Measurements from ENCODE around the gene DEPP1. TPM values are rescaled to one million over a fixed set of nuclear protein-coding genes. Genes with fewer than 3 reads are reported as not detected.

Gene DEPP1
- total RNA-seq, 1 donor from 2014 or later, result 20.1 TPM

- H3K4me3 ChIP-seq (ENCODE audit: low read depth, low read length), result no peak overlapping the region
- TF ChIP-seq, protein P1, sequence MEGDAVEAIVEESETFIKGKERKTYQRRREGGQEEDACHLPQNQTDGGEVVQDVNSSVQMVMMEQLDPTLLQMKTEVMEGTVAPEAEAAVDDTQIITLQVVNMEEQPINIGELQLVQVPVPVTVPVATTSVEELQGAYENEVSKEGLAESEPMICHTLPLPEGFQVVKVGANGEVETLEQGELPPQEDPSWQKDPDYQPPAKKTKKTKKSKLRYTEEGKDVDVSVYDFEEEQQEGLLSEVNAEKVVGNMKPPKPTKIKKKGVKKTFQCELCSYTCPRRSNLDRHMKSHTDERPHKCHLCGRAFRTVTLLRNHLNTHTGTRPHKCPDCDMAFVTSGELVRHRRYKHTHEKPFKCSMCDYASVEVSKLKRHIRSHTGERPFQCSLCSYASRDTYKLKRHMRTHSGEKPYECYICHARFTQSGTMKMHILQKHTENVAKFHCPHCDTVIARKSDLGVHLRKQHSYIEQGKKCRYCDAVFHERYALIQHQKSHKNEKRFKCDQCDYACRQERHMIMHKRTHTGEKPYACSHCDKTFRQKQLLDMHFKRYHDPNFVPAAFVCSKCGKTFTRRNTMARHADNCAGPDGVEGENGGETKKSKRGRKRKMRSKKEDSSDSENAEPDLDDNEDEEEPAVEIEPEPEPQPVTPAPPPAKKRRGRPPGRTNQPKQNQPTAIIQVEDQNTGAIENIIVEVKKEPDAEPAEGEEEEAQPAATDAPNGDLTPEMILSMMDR (conservative IDR thresholded peaks at IDR 0.05; ENCODE audit: low read depth, low read length), result no peak
- no peak for DNase-seq (ENCODE audit: low read depth)
Observed at GRCh38 chr10:44983066-44983894, 4.7 kb upstream of the DEPP1 start.

DNA sequence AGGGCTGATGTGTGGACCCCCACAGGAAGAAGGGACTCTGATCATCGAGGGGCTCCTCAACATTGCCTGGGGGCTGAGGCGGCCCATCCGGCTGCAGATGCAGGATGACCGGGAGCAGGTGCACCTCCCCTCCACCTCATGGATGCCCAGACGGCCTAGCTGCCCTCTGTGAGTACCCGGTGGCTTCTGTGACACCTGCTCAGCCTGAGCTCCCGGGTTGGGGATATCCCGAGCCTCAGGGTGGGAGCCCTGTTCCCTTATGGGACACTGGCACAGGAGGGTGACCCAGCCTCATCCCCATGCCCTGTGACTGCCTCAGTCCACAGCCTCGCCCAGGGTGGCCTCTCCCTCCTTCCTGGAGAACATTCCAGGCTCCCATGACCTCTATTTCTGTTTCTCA lies 3.9 kb upstream of the DEPP1 start:
- TF ChIP-seq, protein P1 (conservative IDR thresholded peaks at IDR 0.05; ENCODE audit: low read depth, low read length), result no peak
- DNase-seq (ENCODE audit: low read depth), result no peak
- H3K4me3 ChIP-seq (ENCODE audit: low read depth, low read length), result no peak overlapping the region

DNA sequence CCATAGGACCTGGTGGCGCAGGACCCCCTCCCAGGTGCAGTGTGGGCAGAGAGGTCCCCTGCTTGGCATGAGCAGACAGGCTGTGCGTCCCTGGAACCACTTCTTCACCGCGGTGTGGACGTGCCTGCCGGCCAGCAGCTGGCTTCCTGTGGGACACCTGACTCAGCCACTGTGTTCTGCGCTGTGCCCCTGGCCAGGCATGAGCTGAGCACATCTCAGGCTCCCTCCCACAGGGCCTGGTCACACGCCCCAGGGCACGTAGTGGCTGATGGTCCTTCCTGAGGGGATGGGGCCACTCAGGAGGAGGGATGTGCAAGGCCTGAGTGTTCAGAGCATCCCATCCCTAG lies 3.5 kb upstream of the DEPP1 start:
- H3K4me3 ChIP-seq (ENCODE audit: low read depth, low read length), result no peak overlapping the region
- DNase-seq (ENCODE audit: low read depth), result no peak
- TF ChIP-seq, protein P1 (conservative IDR thresholded peaks at IDR 0.05; ENCODE audit: low read depth, low read length), result no peak

- TF ChIP-seq, protein P1 (conservative IDR thresholded peaks at IDR 0.05; ENCODE audit: low read depth, low read length), result no peak
- peak; percentile 83 for DNase-seq (ENCODE audit: low read depth)
- H3K4me3 ChIP-seq (ENCODE audit: low read depth, low read length), result no peak overlapping the region
Observed at GRCh38 chr10:44981172-44982113, 2.8 kb upstream of the DEPP1 start.

DNA sequence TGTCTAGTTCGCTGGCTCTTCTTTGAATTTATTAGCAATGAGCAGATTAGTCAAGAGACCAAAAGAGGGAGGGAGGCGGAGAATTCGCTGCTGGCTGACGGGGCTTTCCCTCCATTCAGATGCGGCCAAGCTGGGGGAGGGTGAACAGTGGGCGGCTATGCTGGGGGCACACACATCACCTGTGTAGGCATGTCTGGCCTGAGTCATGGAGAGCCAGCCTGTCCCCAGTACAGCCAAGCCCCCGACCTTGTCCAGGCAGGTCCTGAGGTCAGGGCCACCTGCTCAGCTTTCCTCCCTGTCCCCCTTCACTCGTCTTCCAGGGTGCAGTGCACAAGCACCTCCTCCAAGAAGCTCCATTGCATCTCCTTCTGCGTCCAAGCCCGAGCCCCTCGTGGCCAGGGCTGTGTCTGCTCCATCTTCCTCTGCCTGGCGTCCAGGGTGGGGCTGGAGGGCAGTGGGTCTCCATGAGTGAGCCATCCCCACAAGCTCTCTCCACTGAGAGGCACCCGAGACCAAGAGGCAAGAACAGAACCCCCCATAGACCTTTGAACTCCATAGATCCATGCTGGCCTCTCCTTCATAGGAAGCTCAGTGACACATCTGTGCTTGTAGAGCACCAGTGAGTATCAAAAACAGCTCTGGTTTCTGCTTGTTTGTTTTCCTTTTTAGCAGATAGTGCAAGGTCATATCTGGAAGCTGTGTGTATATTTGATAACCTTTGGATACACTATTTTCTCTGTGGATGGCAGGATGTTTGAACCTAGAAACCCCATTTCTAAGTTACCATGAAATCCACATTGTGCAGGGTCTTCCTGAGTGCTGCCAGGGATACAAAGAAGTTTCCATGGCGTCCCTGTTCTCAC lies 1.9 kb upstream of the DEPP1 start:
- no peak overlapping the region for H3K4me3 ChIP-seq (ENCODE audit: low read depth, low read length)
- TF ChIP-seq, protein P1 (conservative IDR thresholded peaks at IDR 0.05; ENCODE audit: low read depth, low read length), result no peak
- DNase-seq (ENCODE audit: low read depth), result no peak

All from epithelial cell of proximal tubule (primary cell).